Measurements from ENCODE around the gene TEAD3.
"Not testable (repeated sequence)": the region's sequence is repeated elsewhere in the genome, so short reads cannot be mapped to it uniquely, and the experiment has no call there.

Gene TEAD3

GRCh38 chr6:35496841-35497570 is at the start of gene TEAD3:
Gene TEAD3, minus strand, starts transcription at chr6:35497079.
- peak; percentile 93 for DNase-seq (ENCODE audit: low spot score)

- DNase-seq (ENCODE audit: low spot score): no peak
Measured at GRCh38 chr6:35544769-35545361, 48.0 kb upstream of the TEAD3 start.

- no peak for DNase-seq (ENCODE audit: low spot score)
Measured at GRCh38 chr6:35543459-35544193, 46.7 kb upstream of the TEAD3 start.

- no peak for DNase-seq (ENCODE audit: low spot score)
Measured at GRCh38 chr6:35541836-35542235, 45.0 kb upstream of the TEAD3 start.

GRCh38 chr6:35539223-35539622 is 42.3 kb upstream of the TEAD3 start:
- DNase-seq (ENCODE audit: low spot score): no peak

GRCh38 chr6:35535847-35536246 is 39.0 kb upstream of the TEAD3 start:
- DNase-seq (ENCODE audit: low spot score): not testable (repeated sequence)

- DNase-seq (ENCODE audit: low spot score): no peak
Measured at GRCh38 chr6:35534407-35535170, 37.7 kb upstream of the TEAD3 start.

- no peak for DNase-seq (ENCODE audit: low spot score)
Measured at GRCh38 chr6:35533981-35534380, 37.1 kb upstream of the TEAD3 start.

- no peak for DNase-seq (ENCODE audit: low spot score)
Measured at GRCh38 chr6:35532126-35532525, 35.2 kb upstream of the TEAD3 start.

- DNase-seq (ENCODE audit: low spot score): no peak
Measured at GRCh38 chr6:35524380-35525020, 27.6 kb upstream of the TEAD3 start.

GRCh38 chr6:35522660-35523658 is 26.1 kb upstream of the TEAD3 start:
- peak; percentile 88 for DNase-seq (ENCODE audit: low spot score)

GRCh38 chr6:35522151-35522550 is 25.3 kb upstream of the TEAD3 start:
- DNase-seq (ENCODE audit: low spot score): no peak

- no peak for DNase-seq (ENCODE audit: low spot score)
Measured at GRCh38 chr6:35521235-35521634, 24.4 kb upstream of the TEAD3 start.

GRCh38 chr6:35519313-35520015 is 22.6 kb upstream of the TEAD3 start:
- DNase-seq (ENCODE audit: low spot score): no peak

GRCh38 chr6:35518566-35519312 is 21.9 kb upstream of the TEAD3 start:
- no peak for DNase-seq (ENCODE audit: low spot score)

GRCh38 chr6:35517978-35518377 is 21.1 kb upstream of the TEAD3 start:
- not testable (repeated sequence) for DNase-seq (ENCODE audit: low spot score)

- DNase-seq (ENCODE audit: low spot score): no peak
Measured at GRCh38 chr6:35516712-35517111, 19.8 kb upstream of the TEAD3 start.

- not testable (repeated sequence) for DNase-seq (ENCODE audit: low spot score)
Measured at GRCh38 chr6:35515939-35516338, 19.1 kb upstream of the TEAD3 start.

GRCh38 chr6:35514587-35514986 is 17.7 kb upstream of the TEAD3 start:
- no peak for DNase-seq (ENCODE audit: low spot score)
